ENCODE data around the gene ANKH.

Gene ANKH

DNA sequence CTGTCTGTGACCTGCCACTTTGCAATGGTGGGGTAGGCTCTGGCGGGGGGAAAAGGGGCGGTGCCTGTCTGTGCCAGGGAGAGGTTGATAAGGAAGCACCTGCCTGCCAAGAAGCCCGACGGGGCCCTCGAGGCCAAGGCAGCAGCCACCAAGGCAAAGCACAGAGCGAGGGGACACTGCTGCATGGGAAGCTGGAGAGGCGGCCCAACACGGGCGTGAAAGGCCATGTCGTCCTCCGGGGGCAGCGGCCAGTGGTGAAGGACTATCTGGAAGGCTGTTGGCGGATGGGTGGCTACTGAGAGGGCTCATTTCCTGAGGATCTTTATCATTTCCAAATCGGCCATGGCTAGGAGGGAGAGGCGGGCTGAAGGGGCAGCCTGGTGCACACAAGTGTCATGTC, 140.7 kb downstream of the ANKH start:
- DNase-seq = no peak

DNA sequence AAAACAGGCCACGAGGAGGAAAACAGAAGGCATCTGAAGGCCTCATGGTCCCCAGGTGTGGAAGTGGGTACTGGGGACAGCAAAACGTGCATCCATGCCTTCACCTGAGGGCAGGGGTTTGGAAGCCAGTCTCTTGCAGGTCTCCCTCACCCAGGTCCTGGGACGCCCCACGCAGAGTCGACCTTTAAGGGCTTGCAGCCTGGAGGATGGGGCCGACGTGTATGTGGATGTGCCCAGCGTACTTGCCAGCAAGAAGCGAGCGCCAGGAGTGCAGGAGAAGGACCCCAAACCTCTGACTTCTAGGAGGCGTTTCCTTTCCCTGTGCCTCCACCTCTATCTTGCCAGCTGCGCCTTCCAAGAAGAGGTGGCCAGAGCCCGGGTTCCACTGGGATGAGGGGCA, 141.1 kb downstream of the ANKH start:
- no peak for DNase-seq

DNA sequence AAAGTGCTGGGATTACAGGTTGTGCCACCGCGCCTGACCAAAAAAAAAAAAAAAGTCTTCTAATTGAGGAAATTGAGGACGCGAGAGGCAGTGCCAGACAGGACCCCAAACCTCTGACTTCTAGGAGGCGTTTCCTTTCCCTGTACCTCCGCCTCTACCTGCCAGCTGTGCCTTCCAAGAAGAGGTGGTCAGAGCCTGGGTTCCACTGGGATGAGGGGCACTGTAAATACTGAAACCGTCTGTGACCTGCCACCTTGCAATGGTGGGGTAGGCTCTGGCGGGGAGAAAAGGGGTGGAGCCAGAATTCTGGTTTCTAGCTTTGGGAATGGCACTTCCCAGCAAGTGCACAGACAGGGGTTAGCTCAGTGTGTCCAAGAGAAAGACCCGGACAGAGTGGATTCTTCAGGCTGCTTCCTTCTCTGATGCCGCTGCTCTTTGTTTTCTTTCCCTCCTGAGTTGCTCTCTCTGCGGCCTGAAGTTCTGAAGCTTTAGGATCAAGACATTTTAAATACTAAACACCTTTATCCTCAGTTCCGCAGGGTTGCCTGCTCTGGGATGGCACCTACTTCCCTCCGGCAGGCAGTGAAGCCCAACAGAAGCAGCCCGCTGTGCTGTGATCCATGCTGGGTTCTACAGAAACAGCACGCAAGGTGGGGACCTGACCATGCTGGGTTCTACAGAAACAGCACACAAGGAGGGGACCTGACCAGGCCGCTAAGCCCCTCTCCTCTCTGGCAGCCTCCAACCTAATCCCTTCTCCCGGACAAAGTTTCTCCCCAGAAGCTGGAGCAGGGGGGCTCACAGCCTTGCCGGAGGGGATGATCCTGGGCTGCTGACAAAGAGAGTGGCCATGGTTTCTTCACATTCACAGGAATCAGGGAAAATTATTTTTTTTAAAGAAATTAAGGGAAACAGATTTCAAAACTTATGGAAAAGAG, 141.9 kb downstream of the ANKH start:
- DNase-seq = no peak

DNA sequence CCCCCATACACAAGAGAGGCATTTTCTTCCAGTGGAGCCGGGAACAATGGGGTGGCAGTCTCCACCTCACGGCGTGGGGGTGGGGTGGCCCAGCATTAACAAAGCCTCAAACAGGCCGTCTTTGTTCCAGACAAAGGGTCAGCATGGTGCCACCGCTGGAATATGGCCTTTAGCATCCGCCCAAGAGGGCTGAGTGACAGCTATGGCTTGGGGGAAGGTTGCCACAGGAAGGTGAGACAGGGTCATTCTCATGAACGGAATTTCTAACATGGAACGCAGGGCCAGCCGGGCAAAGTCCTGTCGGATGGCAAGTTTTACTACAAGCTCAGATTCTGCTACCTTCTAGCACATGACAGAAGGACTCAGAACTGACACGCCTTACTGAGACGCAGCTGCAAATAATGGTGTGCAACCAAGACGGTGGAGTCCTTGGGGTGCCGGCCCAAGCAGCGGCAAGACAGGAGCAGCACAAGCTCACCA, 143.1 kb downstream of the ANKH start:
- DNase-seq = no peak

DNA sequence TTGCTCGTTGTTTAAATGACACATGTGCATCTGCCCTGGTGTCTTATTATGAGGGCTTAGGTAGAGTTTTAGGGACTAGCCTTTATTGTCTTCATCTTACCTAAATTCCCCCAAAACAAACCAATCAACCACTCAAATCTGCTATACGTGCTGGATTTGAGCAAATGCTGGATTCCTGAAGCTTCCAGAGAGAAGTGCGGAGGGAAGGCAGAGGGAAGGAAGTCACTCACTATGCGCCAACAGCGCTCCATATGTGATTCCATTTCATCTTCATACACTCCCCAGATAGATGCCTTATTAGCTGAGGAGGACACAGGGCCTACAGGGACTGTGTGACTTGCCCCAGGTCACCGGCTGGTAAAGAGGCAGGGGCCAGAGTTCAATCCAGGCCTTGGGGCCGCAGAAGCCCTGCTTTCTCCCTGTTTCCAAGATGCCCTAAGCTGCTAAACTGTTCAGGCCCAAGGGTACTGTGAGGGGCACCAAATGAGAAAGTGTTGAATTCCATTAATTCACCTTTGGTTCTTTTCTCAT, 143.6 kb downstream of the ANKH start:
- no peak for DNase-seq

DNA sequence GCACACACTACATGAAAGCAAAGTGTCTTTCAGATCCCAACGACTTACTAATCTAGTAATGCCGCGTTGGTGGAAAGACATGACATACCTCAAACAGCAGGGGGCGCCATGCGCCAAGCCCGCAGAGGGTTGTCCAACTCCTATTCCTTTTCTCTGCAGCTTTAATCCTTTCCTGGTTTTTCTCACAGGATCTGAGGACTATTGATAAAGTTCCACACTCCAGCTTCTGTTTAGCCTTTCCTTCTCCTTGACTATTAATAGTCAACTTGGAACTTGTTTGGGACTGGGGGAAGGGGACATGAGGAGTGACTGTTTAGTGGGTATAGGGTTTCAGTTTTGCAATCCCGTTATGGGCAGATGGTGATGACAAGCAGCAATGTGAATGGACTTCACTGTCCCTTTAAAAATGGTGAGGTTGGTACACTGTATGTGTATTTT, 144.1 kb downstream of the ANKH start:
- DNase-seq = peak; percentile 38

DNA sequence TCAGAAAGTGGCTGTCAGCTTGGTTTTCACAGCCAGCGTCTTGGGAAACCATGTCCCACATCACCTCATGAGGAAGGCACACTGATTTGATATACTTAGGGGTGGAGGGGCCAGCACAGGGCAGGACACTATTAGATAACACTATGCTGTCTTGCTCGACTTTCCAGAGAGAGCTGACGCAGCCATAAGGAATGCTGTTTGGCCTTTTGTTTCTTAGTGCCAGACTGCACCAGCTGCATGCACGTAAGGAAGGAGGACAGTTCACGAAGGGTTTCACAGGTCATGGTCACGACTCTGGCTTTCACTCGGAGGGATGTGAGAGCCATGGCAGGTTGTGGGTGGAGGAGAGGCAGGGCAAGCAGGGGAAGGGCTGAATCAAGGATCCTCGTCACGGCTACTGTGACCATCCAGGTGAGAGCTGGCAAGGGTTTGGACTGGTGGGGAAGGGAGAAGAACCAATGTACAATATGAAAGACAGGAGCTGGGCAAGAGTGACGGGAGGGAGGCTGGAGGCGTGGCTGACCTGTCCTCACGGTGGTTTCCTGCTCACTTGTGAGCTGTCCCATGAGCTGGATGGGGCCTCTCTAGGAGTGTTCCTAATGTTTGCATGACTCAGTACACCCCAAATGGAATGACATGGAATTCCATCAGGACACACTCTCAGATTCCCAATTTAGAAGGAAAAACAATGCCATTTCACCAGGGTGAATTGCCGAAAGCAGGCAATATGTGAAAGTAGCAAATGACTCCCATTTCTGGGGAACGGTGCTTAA, 145.3 kb downstream of the ANKH start:
- no peak for DNase-seq

DNA sequence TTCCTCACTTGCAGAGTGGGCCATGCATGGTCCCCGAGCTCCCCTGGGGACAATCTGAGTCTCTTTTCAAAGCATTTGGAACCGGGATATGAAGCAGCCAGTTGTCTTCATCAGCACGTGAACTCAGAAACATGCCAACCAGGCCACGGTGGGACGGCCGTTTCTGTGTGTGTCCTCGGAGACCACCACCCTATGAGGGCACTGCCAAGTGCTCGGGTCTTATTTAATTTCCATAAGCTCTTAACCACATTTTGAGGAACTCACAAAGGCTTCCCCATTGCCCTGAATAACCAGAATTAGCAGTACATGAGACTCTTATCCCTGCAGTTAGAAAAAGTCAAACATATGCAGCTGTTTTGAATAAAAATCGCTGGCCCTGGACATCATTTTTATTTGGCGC, 146.9 kb downstream of the ANKH start:
- DNase-seq = no peak

DNA sequence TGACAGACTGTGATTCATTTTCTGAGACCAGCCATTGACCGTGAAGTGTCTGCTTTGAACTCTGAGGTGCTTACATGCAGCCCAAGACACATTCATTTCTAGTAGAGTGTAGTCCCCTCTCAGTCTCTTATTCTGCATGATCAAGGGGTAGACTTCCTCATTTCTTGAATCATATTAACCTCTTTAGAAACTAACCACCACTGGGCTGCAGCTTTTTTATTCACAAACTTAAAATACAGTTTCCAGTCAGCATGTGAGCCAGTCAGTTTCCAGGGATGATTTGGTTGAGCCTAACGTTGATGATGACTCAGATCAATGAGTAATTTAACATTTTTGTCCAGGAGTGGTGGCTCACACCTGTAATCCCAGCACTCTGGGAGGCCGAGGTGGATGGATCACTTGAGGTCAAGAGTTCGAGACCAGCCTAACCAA, 147.9 kb downstream of the ANKH start:
- no peak for DNase-seq

DNA sequence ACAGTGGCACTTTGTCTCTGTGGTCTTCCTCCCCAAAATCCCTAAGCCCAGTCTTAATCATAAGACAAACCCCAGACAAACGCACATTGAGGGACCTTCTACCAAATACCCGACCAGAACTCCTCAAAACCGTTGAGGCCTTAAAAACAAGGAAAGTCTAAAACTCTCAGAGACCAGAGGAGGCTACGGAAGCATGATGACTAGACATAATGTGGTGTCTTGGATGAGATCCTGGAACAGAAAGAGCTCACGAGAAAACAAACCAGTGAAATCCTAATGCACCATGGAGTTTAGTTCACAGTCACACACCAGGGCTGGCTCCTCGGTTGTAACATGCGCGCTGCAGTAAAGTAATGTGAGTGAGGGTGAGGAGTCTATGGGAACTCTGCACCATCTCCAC, 148.7 kb downstream of the ANKH start:
- DNase-seq = no peak

DNA sequence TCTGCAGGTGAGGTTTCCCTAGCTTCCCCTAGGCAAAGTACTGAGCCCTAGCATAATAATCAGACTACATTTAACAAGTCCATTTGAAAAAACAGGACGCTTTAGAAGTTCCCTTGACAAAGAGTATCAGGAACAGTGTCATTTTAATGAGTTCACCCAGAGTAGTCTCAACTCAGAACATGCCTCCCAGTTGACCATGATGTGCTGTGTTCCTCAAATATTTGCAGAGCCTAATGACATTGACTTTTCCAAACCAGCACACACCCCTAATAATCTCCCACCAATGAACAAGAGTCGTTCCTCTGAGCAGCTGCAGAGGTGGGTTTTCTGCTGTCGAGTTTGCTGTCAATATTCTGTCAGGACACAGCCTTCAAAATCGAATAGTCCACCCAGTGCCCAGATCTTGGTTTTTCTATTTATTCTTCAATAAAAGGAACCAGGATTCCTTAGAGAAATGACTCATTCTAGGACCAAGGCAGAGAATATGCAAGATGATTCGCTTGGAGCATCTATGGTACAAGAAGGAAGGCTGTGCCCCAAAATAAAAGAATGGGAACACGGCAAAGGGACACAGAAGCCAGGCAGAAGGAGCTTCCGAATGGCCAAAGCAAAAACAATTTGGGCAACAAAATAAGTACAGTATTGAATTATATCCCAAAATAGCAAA, 149.5 kb downstream of the ANKH start:
- no peak for DNase-seq

DNA sequence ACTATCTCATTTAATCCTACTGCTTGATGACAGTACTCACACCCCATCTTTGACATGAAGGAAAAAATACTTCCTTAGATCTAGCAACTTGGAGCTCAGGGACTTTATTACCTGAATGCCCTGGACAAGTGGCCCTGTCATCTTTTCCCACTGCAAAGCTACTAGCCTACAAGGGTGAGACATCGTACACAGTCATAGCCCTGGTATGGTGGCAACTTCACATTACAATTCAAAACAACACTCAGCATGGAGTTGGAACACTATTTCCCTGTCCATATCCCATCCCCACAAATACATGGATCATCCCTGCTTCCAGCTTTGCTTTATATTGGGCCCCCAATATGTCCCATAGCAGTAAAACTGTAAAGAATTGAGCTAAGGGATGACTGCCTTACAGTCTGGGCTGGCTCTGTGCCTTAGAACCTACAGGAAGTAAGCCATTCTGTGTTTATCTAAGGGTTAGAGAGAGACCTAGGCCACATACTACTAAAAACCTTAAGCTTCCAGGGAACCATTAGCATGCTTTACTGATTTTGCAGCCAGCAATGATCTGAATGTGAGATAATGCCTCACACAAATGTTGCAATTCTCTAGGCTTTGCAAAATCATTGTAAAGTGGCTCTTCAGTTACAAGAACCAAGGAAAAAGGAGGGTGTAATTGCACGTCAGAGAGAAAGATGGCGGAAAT, 151.2 kb downstream of the ANKH start:
- no peak for DNase-seq

DNA sequence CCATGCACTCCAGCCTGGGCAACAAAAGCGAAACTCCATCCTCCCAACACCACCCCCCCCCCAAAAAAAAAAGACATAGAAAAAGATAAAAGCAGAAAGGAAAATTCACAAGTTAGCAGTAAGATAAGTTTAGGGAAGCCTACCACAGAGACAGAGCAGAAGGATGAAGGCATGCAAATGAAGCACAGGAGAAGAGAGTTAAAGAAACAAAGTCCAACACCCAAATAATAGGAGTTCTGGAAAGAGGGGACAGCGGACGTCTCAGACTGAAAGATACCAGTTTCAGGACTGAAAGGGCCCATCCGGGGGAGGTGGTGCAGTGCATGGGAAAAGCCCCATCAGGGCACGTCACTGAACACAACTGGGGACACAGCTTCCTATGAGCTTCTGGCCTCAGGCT, 152.8 kb downstream of the ANKH start:
- DNase-seq = no peak

DNA sequence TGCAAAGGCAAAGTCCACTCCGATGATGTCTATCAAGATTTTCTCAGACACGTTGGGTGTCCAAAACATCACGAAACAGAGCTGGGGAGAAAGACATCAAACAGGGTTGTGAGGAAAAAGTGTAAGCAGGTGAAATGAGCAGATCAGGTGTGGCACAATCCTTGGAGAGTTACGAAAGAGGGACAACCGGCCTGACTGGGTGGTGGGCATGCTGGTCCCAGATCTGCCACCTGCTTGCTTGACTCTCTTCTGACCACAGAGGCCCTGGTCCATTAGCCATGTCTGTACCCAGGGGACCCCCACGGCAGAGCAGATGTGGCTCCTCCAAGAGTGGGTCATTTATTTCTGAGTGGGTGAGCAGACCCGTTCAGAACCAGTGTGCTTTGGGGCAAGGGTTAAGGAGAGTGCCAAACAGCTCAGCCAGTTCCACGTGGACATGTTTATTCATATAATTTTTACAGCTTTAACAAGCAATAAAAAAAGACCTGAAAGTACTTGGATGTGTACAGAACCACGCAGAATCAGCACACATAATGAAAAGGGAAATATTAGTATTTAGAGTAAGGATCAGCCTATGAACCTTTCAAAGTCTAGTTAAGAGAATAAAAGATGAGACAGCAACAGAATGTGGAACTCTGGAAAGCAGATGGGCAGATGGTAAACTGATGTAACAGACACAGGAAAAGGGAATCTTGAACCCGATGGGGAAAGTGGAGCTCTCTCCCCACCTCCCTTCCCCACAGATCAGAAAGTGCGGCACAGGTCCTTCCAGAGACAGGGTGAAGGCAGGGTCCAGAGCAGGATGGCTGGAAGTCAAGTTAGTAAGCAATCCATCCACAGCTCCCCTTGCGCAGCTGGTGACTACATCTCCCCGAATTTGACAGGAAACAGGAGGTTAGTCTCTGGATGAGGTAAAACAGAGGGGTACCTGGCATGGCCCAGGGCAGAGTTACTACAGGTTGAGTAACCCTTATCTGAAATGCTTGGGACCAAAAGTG, 154.5 kb downstream of the ANKH start:
- DNase-seq = no peak

DNA sequence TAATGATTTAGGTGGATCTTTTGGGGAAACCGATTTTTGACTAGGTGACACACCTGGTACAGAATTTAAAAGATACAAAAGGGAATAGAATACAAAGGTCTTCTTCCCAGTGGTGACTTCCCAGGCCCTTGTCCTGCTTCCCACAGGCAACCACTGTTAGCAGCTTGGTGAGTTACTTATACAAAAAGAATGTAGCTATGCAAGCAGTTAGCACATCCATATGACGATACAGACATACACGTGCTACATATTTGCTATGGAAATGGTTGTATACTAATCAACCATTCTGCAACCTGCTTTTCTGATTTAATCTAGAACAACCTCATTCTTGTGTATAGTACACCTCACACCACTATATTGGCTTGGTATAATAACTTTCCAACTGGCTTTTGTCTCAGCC, 156.1 kb downstream of the ANKH start:
- no peak for DNase-seq

DNA sequence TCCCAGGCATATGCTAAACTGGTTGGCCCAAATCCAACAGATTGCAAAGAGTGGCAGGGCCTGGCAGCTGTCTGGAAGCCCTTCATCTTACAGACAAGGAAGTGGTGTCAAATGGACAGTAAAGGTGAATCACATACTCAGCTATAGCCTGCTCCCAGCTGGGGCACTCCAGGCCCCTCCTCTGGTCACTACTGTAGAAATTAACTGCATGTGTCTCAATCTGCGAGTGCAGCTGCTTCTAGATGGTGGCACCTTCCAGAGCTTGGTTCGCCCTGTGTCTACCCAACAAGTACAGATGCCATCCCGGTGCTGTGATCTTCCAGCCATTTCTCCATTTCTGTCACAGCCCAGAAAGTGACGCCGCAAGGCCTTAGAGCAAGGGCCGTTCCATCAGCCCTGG, 156.9 kb downstream of the ANKH start:
- DNase-seq = peak; percentile 26

DNA sequence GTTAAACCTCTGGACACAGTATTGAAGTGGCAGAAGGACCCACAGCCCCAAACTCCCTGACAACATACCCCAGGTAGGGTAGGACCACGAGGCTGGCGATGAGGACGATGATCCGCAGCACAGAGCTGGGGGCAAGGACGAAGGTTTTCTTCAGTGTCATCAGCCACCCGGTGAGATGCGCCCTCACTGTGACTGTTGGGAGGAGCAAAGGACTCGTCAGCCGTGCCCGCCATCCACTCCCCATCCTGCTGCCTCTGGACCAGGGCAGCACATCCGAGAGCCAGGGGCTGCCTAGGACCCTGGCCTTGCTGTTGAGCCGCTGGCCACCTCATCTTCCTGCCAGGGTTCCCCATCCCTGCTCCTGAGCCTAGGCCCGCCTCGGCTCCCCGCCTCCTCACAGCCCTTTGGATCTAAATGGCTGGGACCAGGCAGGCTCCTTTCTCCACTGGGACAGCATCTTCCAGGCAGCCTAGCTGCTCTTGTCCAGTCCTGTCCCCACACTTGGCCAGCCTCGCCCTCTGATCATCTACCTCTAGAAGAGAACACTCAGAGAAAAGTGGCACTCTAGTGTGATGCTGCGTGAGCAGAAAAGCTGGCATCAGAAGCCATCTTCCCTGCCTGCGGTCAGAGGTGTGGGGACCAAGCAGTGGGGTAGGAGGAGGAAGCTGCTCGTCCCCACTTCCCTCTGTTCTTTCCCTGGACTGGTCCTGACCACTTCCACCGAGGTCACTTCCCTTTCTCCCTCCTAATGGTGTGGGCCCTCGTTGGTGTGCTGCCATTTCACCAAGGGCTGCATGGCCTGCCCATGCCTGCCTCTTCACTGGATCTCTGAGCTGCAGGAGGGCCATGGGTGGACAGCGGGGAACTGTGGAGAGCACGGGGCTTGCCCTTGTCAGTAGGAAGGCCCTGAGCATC, 157.8 kb downstream of the ANKH start:
- no peak for DNase-seq

DNA sequence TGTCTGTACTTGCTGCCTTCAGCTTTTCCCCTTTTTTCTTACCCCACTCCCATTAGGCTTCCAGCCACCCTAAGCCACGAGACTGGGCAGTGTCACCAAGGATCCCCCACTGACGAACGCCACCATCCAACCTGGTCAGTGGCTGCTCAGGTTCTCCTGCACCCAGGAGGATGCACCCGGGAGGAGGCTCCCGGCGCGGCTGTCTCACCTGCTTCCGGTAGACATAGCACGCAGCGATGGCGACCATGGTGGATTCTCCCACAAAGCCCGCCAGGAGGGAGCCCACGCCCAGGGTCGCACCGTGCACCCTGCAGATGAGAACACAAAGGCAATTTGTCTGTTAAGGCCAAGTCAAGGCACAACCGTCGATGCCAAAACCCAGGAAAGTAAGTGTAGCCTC, 158.9 kb downstream of the ANKH start:
- DNase-seq = no peak

DNA sequence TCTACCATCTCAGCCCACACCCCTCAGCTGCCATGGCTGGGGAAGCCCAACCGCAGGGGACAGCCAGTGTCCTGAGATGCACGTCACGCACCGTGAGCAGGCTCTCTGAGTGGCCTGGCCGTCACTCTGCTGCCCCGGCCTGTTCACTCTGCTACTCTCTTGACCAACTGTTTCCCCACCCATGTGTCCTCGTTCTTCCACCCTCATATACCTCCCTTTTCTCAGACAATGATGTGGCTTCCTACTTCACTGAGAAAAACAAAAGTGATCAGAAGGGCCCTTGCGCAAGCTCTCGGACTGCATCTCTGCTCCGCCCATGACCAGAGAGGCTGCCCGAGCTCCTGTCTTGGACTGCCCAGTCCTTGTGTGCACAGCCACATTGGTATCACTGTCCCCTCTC, 159.4 kb downstream of the ANKH start:
- DNase-seq = no peak

Data from DMS 273 treated with DMSO at 0.1 percent for 48 hours (cell line).